HG03045 (cell line): ENCODE results near the gene PRR16.
"Not testable (repeated sequence)": the region's sequence is repeated elsewhere in the genome, so short reads cannot be mapped to it uniquely, and the experiment has no call there.

Experiments
- ATAC-seq: cut with Tn5 transposase; IDR thresholded peaks from one replicate; pipeline ENCODE4 v1.9.1; 2021; ENCODE audit warnings: mild to moderate bottlenecking, moderate library complexity; ENCODE audit not compliant: unreplicated experiment

The PRR16 gene

GRCh38 chr5:120463991-120464626 is at the start of gene PRR16:
PRR16 (plus strand) TSS chr5:120464300.
- ATAC-seq, result peak; percentile 77

GRCh38 chr5:120415985-120416384 is 48.1 kb upstream of the PRR16 start:
- ATAC-seq, result no peak

GRCh38 chr5:120419127-120419526 is 45.0 kb upstream of the PRR16 start:
- ATAC-seq, result no peak

GRCh38 chr5:120426633-120427275 is 37.3 kb upstream of the PRR16 start:
- not testable (repeated sequence) for ATAC-seq

- ATAC-seq, result no peak
Measured at GRCh38 chr5:120430572-120430971, 33.5 kb upstream of the PRR16 start.

- ATAC-seq, result no peak
Measured at GRCh38 chr5:120432861-120433260, 31.2 kb upstream of the PRR16 start.

GRCh38 chr5:120435129-120435528 is 29.0 kb upstream of the PRR16 start:
- no peak for ATAC-seq

GRCh38 chr5:120436996-120437395 is 27.1 kb upstream of the PRR16 start:
- ATAC-seq, result no peak

GRCh38 chr5:120442694-120443093 is 21.4 kb upstream of the PRR16 start:
- no peak for ATAC-seq

- ATAC-seq, result no peak
Measured at GRCh38 chr5:120443607-120444006, 20.5 kb upstream of the PRR16 start.

GRCh38 chr5:120446068-120446492 is 18.0 kb upstream of the PRR16 start:
- ATAC-seq, result no peak

- ATAC-seq, result no peak
Measured at GRCh38 chr5:120446901-120447300, 17.2 kb upstream of the PRR16 start.

- no peak for ATAC-seq
Measured at GRCh38 chr5:120447706-120448239, 16.3 kb upstream of the PRR16 start.

GRCh38 chr5:120449501-120449900 is 14.6 kb upstream of the PRR16 start:
- ATAC-seq, result no peak

- no peak for ATAC-seq
Measured at GRCh38 chr5:120450910-120451309, 13.2 kb upstream of the PRR16 start.

GRCh38 chr5:120451445-120451844 is 12.7 kb upstream of the PRR16 start:
- ATAC-seq, result no peak

- ATAC-seq, result no peak
Measured at GRCh38 chr5:120452471-120452870, 11.6 kb upstream of the PRR16 start.

- ATAC-seq, result no peak
Measured at GRCh38 chr5:120454094-120454798, 9.9 kb upstream of the PRR16 start.

- no peak for ATAC-seq
Measured at GRCh38 chr5:120456006-120456405, 8.1 kb upstream of the PRR16 start.

GRCh38 chr5:120457839-120458507 is 6.1 kb upstream of the PRR16 start:
- ATAC-seq, result peak; percentile 89

- not testable (repeated sequence) for ATAC-seq
Measured at GRCh38 chr5:120458508-120458847, 5.6 kb upstream of the PRR16 start.
